ENCODE data around the gene ANKS1B.

ANKS1B gene

DNA sequence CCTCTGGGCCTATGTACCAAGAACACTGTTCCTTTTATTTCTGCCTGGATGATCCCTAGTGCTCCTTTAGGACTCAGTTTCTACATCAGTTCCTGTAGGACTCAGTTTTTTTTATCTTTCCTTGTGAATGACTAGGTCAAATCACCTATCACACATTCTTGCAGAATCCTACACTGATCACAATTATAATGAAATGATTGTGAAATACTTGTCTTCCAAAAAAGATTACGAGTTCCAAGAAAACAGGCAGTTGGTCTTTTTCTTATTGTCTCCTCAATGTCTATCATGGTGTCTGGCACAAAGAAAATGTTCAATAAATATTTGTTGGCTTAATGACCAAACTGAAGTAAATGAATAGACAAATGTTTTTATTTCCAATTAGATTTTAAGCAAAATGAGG, 432.7 kb downstream of the ANKS1B start:
- DNase-seq, result no peak

DNA sequence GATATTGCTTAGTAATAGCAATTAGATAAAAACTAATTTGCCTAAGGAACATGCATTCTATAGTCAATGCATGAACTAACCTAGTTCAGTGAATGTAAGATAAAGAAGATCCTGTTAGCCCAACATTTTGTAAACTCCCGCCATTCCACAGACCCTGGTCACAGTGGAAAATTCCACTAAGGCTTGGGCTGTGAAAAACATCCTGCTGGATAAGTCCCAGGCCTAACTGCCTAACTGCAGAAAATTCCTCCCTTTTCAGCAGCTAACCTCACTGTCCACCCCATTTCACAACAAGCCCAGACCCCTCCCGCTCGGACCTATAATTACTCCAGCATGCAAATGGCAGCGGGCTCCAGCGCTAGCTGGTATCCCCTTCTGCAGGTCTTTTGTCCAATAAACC, 435.1 kb downstream of the ANKS1B start:
- DNase-seq, result no peak

DNA sequence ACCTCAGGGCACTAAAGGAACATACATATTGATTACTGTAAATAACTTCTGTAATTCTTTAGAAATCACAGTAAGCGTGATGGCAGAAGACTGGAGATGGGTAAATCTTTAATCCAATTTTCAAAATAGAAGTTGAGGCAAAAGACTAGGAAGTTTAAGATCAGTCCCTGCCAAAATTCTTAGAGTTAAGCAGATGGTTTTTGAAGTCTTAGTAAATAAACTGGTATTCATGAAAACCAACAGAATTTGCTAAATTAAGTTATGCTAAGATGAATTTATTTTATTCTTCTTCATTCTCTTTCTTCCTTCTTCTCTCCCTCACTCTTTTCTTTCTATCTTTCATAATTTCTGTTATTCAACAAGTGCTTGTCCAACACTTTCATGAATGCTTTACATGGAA, 435.5 kb downstream of the ANKS1B start:
- DNase-seq, result no peak

DNA sequence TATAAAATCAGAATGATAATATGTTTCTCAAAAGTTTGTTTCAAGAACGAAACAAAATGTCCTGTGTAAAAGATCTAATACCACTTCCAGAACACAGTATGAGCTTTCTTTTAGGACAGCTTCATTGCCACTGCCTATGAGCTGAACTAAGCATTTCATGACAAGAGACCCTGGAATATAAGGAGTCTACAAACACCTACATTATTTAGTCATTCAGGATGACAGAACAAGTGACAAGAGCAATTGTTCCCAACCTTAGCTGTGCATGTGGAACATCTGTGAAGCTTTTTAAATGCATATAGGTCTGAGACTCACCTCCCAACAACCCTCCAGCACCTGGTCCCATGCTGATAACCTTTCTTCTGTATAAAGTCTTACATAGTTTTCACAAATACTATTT, 440.3 kb downstream of the ANKS1B start:
- no peak for DNase-seq

DNA sequence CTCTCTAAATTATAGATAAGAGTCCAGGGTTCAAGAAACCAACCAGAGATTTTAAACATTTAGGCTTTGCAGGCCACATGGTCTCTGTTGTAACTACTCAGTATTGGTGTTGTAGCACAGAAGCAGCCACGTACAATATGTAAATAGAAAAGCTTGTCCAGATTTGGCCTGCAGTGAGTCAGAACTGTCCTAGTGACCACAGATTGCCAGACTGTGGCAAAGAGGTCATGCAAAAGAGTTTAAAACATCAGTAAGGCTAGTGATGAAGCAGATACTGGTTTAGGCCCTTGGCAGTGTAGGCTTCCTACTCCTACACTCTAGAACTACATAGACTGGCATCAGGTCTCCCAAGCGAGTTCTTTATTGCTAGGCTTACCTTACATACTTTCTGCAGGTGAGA, 454.8 kb downstream of the ANKS1B start:
- no peak for DNase-seq

DNA sequence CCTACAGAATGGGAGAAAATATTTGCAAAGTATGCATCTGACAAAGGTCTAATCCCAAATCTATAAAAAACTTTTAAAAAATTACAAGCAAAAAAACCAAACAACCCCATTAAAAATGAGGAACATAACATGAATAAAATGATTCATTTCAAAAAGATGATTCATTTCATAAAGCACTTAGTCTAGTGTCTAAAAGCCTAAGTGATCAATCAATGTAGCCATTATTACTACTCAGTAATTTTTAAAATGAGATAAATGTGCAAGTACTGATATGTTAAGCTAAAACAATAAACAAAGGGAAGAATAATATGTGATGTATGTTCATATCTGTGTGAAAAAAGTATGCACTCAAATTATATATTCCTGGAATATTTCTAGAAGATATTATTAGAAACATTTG, 456.3 kb downstream of the ANKS1B start:
- DNase-seq, result no peak

DNA sequence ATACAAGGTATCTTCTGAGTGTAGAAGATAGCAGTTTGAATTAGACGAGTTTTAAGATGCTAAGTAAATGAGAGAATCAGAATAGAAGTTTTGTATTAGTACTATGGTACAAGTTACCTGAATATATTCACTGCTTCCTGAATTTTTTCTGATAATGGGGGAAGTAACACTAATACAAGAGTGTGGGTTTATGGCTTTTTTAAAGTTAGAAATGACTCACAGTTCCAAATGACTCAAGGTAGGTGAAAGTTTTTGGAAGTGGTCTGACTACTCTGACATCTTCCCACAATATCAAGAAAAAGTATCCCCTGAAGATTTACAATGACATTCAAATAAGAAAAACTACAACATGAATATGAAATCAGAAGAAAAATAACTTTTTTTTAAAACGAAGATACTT, 460.9 kb downstream of the ANKS1B start:
- no peak for DNase-seq

DNA sequence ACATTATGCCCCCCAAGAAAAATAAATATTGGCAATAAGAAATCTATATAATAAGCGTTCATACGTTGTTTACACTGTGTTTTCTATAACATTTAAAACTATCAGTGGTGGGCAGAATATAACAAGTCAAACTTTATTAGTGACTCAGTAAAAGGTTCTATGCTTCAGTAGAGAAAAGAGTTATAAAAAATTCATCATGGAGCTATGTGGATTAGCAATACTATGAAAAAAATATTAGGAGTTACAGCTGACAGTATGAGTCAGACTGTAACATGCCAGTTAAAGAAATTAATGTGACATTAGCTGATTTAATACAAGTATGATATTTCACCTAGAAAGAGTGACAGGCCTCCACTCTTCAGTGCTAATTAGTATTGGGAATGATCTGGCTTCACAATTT, 462.3 kb downstream of the ANKS1B start:
- no peak for DNase-seq

DNA sequence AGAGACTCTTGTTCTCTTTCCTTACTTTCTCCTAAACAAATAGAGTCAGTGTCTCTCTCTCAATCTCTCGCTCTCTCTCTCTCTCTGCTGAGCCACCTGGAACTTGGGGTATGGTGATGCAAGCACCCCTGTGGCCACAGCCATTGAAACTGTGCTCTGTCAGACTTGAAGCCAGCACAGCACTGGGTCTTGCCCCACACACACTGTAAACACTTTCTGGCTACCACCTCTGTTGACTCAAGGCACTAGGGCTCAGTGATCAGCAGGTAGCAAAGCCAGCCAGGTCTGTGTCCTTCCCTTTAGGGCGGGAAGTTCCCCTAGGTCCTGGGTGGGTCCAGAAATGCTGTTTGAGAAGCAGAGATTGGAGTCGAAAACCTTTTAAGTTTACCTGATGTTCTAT, 463.1 kb downstream of the ANKS1B start:
- no peak for DNase-seq

DNA sequence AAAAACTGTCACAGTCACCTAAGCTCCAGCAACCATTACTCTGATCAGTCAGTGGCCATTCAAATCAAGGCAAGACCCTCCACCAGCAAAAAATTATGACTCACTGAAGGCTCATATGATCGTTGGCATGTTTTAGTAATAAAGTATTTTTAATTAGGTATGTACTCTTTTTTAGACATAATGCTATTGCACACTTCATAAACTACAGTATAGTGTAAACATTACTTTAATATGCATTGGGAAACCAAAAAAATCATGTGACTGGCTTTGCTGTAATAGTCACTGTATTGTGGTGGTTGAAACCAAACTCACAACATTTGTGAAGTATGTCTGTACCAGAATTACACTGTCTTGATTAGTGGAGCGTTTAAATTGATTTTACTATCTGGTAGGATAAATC, 471.7 kb downstream of the ANKS1B start:
- no peak for DNase-seq

DNA sequence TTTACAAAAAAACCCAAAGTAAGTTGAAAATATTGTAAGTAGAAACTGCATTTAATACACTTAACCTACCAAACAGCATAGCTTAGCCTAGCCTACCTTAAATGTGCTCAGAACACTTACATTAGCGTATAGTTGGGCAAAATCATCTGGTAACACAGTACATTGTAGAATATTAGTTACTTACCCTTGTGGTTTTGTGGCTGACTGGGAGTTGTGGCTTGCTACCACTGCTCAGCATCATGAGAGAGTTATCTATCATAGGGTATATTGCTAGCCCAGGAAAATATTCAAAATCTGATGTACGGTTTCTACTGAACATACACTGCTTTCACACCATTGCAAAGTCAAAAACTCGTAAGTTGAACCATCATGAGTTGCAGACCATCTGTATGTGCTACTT, 478.9 kb downstream of the ANKS1B start:
- DNase-seq, result no peak

DNA sequence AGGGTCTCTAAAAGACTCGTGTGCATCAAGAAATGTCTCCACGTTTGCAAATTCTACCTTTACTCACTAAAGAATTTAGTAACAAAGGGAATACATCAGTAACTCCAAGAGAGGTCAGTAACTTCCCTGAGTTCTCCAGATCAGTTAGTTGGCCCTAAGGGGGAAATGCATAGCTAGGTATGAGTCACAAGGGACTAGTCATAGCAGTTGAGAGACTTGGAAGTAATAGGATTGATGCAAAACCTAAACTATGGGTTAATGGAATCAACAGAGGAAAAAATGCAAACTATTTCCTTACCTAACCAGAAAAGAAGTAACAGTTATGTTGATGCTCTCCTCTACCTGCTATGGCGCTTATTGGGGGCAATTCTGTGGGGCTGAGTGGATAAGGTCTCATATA, 486.0 kb downstream of the ANKS1B start:
- no peak for DNase-seq

DNA sequence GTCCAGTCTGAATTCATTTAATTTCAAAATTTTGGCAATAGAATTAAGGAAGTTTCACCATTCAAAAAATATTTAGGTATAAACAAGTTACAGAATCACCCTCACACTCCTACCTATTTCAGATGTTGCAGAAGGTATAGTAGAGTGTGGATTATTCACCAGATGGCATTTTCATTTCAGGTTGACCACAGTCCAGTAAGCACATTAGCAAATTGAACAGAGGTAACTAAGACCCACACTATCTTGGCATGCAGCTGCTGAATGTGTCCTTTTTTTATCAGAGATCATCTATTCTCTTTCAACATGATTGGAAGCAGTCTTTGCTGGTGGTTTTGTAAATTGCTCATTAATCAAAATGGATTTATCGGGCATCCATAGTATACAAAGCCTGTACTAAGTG, 488.9 kb downstream of the ANKS1B start:
- DNase-seq, result no peak

DNA sequence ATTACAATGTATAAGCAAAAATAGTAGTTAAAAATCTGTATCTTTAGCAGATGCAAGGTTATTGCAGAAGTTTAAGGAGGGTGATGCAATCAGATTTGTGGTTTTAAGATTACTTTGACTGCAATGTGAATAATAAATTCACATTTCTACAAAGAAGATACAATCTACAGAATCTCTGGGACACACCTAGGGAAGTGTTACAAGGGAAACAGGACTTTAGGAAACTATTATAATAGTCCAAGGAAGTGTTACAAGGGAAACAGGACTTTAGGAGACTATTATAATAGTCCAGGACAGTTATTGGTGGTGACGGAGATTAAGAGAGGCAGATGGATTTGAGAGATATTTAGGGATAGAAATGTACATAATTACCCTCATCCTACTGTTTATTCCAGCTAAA, 491.5 kb downstream of the ANKS1B start:
- DNase-seq, result no peak

DNA sequence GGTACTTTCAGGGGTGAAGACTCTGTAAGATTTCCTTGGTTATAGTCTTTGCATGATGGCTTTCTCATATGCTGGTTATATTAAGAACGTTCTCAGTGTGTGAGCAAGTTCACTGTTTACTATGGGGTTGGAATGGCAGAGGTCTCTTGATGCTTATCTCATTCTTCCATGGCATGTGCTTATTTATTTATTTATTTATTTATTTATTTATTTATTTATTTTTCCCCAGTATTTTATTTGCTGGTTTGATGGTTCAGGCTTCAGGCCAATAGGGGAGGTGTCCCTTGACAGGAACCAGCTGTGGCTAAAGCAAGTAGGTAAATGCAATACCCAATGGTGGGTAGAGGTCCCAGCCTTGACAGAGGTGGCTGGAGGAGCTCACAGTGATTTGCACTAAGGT, 498.5 kb downstream of the ANKS1B start:
- no peak for DNase-seq

DNA sequence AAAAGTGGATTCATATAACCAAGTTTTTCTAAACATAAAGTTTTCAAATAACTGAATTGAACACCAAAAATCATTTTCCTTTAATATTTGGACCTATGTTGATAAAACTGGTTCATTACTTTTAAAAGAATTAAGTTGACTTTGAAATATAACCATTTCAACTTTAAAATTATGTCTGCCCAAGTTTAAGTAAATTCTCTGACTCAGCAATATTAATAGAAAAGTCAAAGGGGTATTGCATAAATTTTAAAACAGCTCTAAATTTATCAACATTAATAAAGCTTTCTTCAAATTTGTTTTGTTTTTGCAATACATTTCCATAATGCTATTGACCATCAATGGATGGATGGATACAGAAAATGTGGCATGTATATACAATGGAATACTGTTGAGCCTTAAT, 505.6 kb downstream of the ANKS1B start:
- no peak for DNase-seq

DNA sequence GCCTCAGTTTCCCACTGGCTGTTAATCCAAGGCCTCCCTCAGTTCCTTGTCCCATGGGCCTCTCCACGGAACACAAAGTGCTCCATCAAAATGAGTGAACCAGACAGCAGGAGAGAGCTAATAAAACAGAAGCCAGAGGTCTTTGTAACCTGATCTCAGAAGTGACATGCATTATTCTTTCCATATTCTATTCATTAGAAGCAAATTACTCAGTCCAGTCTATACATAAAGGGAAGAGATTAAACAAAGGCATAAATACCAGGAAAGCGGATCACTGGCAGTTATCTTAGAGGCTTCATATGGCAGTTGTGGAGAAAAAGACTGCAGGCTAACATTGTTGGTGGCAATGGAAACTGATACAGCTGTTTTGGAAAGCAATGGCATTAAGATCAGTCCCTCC, 507.8 kb downstream of the ANKS1B start:
- no peak for DNase-seq

DNA sequence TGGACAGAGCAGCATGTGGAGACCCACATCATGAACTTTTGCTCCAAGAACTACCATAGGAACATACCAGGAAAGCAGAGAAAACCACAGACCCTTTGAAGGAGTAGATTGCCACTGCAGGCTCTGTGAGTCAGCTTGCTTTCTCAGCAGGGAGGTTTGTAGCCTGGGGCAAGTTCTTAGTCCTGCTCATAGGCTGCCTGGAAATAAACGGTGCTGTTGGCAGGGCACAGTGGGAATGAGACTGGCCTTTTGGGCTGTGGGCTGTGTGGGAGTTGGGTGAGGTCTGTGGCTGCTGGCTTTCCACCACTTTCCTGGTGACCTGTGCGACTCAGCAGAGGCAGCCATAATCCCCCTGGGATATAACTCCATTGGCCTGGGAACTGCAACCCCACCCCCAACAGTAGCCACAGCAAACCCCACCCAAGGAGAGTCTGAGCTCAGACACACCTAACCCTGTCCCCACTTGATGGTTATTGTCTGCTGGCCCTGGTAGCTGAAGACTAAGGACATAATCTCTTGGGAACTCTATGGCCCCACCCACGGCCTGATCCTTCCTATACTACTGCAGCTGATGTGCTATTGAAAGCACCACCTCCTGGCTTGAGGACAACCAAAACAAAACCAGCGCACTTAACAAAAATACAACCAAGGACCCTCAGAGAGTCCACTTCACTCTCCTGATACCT, 529.2 kb downstream of the ANKS1B start:
- DNase-seq, result no peak

DNA sequence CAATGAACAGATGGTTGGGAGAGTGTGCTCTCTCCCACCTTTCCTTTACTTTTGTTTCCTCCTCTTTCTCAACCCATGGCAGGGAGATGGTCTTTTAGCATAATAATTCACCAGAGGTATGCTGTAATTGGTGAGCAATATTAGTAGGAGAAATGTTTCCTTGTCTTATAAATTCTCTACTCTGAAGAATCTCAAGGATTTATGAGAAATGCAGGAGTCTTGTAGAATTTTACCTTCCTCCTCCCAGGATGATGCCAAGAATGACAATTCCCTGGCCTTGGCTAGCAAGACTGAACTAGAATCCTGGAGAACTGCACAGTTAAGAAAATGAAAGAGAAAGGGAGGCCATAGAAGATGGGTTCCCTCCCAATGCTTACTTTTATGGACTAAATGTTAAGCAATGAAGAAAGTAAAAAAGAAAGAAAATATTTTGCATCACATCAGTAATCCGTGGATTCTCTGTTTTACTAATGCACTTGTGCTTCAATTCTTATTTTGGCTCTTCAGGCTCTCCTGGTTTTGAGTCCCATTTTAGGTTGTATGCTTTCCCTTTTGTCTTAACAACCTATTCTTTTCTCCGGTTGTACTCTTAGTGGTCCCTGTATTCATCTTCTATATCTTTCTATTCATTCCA, 530.1 kb downstream of the ANKS1B start:
- DNase-seq, result no peak

DNA sequence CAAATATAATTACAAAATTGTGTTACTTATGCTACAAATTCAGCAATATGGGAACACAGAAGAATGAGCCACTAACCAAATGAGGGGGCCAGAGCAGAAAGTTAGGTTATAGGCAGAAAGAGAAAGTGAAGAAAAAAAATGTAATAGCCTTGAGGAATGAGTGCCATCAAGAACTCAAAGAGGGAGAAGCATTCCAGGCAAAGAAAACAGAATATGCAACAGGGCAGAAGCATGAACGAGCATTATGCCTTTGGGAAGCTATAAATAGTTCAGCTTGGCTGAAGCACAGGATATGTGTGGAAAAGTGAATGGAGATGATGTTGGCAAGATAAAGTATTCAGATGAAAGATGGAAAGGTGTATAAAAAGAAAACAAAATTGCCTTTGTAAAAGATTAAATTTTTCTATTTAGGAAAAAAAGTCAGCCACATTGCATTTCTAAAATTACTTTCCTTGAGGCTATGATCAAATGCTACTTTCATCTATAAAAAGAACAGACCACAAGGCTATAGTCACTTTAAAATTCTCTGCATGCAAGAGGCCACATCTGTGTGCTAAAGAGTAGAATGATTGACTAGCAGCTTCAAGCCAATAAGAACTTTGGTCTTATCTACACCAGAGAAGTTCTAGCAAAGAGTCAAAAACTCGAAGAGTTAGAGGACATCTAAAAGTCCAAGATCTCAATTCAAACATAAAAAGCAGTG, 530.7 kb downstream of the ANKS1B start:
- no peak for DNase-seq

DNA sequence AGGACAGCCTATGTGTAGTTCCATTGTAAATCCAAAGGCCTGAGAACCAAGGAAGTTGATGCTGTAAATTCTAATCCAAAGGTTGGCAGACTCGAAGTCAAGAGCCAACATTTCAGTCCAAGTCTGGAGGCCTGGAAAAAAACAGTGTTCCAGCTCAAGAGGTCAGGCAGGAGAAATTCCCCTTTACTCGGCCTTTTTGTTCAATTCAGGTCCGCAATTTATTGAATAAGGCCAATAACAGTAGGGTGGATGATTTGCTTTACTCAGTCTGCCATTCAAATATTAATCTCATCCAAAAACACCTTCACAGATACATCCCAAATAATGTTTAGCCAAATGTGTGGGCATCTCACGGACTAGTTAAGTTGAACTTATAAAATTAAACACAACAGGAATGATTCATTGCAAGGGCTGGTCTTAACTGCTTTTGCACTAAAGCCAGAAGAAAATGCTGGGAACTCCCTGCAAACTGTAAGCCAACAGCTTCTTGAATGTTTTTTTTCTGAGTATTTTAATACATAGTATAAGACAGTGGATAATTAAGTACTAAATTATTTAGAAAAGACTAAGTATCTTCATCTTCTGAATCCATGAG, 534.6 kb downstream of the ANKS1B start:
- DNase-seq, result no peak

DNA sequence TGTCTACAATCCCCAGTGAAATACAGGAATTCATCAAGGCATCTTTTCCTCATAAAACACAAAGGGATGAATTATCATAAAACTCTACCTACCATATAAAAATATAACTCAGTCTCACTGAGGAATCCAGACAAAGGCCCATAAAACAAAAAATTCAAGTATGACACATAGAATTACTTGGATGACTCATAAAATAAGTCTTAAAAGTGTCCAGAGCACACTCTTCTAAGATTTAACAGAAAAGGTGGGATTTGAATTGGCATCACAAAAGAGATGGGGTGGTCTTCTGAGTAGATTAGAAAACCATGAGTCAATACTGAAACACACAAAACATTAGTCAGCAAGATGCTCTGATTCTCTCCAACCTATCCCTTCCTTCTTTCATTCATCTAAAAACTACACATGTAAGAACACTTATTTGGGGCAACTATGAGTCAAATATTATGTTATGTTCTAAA, 539.8 kb downstream of the ANKS1B start:
- DNase-seq, result no peak

DNA sequence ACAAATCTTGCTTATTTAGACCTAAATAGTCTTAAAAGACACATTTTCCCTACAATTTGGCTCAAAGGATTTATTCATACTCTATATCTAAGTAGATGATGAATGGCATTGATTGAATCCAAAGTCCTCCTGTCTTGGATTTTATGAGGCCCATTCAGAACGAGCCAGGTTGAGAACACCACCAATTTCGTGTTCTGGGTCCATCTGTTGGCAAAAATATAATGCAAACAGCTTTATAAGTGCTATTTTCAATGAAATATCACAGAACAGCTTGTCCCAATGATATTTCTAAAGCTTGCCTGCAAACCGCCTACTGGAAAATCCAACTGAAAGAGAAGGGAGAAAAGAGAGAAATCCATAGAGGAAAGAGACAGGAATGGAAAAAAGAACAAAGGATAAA, 542.0 kb downstream of the ANKS1B start:
- no peak for DNase-seq

DNA sequence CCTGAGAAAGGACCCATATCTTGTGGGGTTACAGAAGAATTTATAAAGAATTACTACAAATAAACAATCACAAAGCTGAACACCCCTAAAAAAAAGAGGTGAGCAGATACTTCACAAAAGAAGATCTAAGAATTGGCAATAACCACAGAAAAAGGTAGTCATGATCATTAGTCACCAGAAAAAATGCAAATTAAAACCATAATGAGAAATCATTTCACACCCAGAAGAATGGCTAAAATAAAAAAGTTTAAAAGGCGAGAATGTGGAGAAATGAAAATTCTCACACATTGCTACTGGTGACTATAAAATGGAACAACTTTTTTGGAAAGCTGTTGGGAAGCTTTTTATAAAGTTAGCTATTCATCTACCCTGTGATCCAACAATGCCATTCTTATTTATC, 545.3 kb downstream of the ANKS1B start:
- no peak for DNase-seq

All from NCI-H2107 (cell line).